Right lobe of liver (tissue), 6 donors: ENCODE data around the gene NCMAP. TPM values are rescaled to one million over a fixed set of nuclear protein-coding genes. Genes with fewer than 3 reads are reported as not detected.

Source experiments
- ATAC-seq, 4 donors: fragments of 200-7000 bp; cut with Tn5 transposase; one replicate each; pipeline ENCODE4 v1.9.1; 2020; ENCODE audit warnings: mild to moderate bottlenecking in 4 of 4, moderate library complexity in 4 of 4
- DNase-seq, 3 donors: peaks; one replicate each; pipeline ENCODE4 v3.0.0-alpha.2; 2020
- H3K27ac ChIP-seq, 3 donors: fragments of 200-600 bp; one replicate each; pipeline ENCODE4 v1.8.0; 2022
- H3K27me3 ChIP-seq, 2 donors: fragments of 200-600 bp; one replicate each; pipeline ENCODE4 v1.8.0; 2022
- H3K36me3 ChIP-seq, 4 donors: fragments of 200-600 bp; sonication (generic) in 1 of 4; one replicate each; pipeline versions ENCODE4 v1.5.1 to v1.8.0; 2017 to 2022; ENCODE audit warnings: control low read depth in 1 of 4
- H3K4me1 ChIP-seq, 4 donors: fragments of 200-600 bp; sonication (generic) in 1 of 4; one replicate each; pipeline versions ENCODE4 v1.5.1 to v1.8.0; 2017 to 2022; ENCODE audit warnings: control low read depth in 1 of 4
- H3K4me3 ChIP-seq, 3 donors: fragments of 200-600 bp; one replicate each; pipeline ENCODE4 v1.8.0; 2022
- H3K9me3 ChIP-seq, 4 donors: fragments of 200-600 bp; sonication (generic) in 1 of 4; one replicate each; pipeline versions ENCODE4 v1.5.1 to v1.8.0; 2017 to 2022; ENCODE audit warnings: control low read depth in 1 of 4
- POLR2A ChIP-seq: fragments of 450-650 bp; IDR thresholded peaks from one replicate; pipeline ENCODE4 v1.6.1; 2017; ENCODE audit warnings: antibody characterized with exemption, mild to moderate bottlenecking
- WGBS: methylation state at CpG from one replicate; pipeline ENCODE4 v1.1.6; 2018; ENCODE audit warnings: low coverage, low lambda C conversion rate; ENCODE audit not compliant: insufficient coverage; ENCODE audit errors: missing lambda C conversion rate; 5-methylcytosine and 5-hydroxymethylcytosine counted together
- intact Hi-C, 2 donors: fragments of 100-400 bp; cut with DNase I; formaldehyde crosslinking; loops; one replicate each; pipeline versions ENCODE4 v1.11.2 to v1.14.1; 2022
- total RNA-seq, 6 experiments: library from RNA; depleted of rRNA in 2 of 6; stranded (reverse); fragments of >200 nt in 2 of 6; fragmentation: NEBNext Ultra II Directional in 3 of 6; extraction: Animal tissue kit (Norgen Biotek cat#: 25700) in 3 of 6; gene quantifications; one replicate each; pipeline versions ENCODE4 v1.1.0 to v1.2.4, GENCODE V29; 2016 to 2023
- TF ChIP-seq, protein P1 (sequence below), 4 donors: fragments of 200-600 bp in 3 of 4; fragments of 450-650 bp in 1 of 4; IDR thresholded peaks; one replicate each; pipeline versions ENCODE4 v1.5.1 to v1.8.0; 2016 to 2022; ENCODE audit warnings: antibody characterized with exemption in 4 of 4, mild to moderate bottlenecking in 2 of 4
- donor health status: DM: no; HTN: yes; CAD: no.
- donor health status: DM: no; HTN: no; CAD: no.
- donor health status: DM: no; HTN: no; CAD: no.
- donor health status: DM: no; HTN: yes; CAD: no.
- donor health status: DM: no; HTN: yes; CAD: no.

NCMAP gene
- total RNA-seq, 6 experiments from 2014 or later, result 0.81 to 2.6 (median 0.99) TPM

DNA sequence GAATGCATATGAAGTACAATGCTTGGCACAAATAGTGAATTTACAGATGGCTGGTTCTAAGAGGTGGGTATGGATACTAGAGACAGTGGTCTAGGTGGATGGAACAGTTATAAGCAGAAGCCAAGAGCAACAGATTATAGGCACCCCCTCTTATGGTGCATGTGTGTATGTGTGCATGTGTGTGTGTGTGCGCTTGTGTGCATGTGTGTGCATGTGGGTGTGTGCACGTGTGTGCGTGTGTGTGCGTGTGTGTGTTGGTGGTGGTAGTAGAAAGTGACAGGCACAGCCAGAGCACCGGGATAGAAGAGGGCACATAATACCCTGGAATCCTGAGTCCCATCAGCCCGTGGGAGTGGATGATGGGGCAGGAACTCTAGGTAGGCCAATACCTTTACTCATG, 1.3 kb downstream of the NCMAP start:
- Histone ChIP-seq H3K36me3 (no peaks in the 10 kb centered on the region), H3K9me3 (no peaks in the 10 kb centered on the region), H3K27me3 (no peaks in the 10 kb centered on the region), H3K4me3 (no peak overlapping the region), H3K27ac (no peak overlapping the region), H3K4me1 (peaks cover 0 to 8% (median 3%) of the 10 kb centered on the region in 4 donors)
- no peak for TF ChIP-seq POLR2A
- TF ChIP-seq, protein P1, sequence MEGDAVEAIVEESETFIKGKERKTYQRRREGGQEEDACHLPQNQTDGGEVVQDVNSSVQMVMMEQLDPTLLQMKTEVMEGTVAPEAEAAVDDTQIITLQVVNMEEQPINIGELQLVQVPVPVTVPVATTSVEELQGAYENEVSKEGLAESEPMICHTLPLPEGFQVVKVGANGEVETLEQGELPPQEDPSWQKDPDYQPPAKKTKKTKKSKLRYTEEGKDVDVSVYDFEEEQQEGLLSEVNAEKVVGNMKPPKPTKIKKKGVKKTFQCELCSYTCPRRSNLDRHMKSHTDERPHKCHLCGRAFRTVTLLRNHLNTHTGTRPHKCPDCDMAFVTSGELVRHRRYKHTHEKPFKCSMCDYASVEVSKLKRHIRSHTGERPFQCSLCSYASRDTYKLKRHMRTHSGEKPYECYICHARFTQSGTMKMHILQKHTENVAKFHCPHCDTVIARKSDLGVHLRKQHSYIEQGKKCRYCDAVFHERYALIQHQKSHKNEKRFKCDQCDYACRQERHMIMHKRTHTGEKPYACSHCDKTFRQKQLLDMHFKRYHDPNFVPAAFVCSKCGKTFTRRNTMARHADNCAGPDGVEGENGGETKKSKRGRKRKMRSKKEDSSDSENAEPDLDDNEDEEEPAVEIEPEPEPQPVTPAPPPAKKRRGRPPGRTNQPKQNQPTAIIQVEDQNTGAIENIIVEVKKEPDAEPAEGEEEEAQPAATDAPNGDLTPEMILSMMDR (IDR thresholded peaks at IDR 0.05), result no peak
- DNase-seq (no peak), ATAC-seq (no peak)
- intact Hi-C loops, result loop anchor here in 1 of 2 donors (10.0 kb wide), 1 partner anchor 78 kb away; no protein-coding TSS in a partner anchor
- WGBS, result 92% methylated on average over 4 of the region's 6 CpGs

- no peaks in the 10 kb centered on the region for H3K9me3 ChIP-seq
- H3K4me3 ChIP-seq, result no peak overlapping the region
- H3K36me3 ChIP-seq, result no peaks in the 10 kb centered on the region
- 60% methylated on average over 1 of the region's 9 CpGs for WGBS
- H3K27me3 ChIP-seq, result no peaks in the 10 kb centered on the region
- ATAC-seq (no peak), DNase-seq (no peak)
- TF ChIP-seq, protein P1 (IDR thresholded peaks at IDR 0.05), result no peak
- TF ChIP-seq POLR2A, result no peak
- no peak overlapping the region for H3K27ac ChIP-seq
- peaks cover 0 to 4% (median under 1%) of the 10 kb centered on the region in 4 donors for H3K4me1 ChIP-seq
- intact Hi-C loops, result loop anchor here in 1 of 2 donors (10.0 kb wide), 1 partner anchor 77 kb away; no protein-coding TSS in a partner anchor
Observed at GRCh38 chr1:24557711-24558131, 1.8 kb downstream of the NCMAP start.

DNA sequence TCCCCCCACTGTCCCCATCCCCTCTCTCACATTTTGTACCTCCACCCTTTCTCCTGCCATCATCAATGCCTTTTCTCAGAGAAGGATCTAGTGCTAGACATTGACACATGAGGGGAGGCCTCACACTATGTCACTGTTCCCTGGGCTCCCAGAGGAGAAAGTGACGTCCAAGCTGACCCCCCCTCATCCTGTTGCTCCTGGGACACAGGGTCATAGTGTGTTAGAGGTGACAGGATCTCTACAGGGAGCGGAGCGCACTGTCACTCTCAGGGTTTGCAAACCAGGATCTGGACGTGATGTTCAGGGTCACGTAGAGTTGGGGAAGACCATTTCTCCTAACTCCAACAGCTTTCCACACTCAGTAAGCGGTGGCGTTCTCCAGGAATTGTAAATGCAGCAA, 2.6 kb downstream of the NCMAP start:
- Histone ChIP-seq H3K4me1 (peaks cover 0 to 4% (median 0%) of the 10 kb centered on the region in 4 donors), H3K27ac (no peak overlapping the region), H3K9me3 (no peaks in the 10 kb centered on the region), H3K27me3 (no peaks in the 10 kb centered on the region), H3K4me3 (no peak overlapping the region), H3K36me3 (no peaks in the 10 kb centered on the region)
- intact Hi-C loops, result loop anchor here in 1 of 2 donors (10.0 kb wide), 1 partner anchor 76 kb away; no protein-coding TSS in a partner anchor
- 74% methylated on average over 7 of the region's 7 CpGs for WGBS
- ATAC-seq (no peak), DNase-seq (no peak)
- no peak for TF ChIP-seq POLR2A
- TF ChIP-seq, protein P1 (IDR thresholded peaks at IDR 0.05), result no peak

DNA sequence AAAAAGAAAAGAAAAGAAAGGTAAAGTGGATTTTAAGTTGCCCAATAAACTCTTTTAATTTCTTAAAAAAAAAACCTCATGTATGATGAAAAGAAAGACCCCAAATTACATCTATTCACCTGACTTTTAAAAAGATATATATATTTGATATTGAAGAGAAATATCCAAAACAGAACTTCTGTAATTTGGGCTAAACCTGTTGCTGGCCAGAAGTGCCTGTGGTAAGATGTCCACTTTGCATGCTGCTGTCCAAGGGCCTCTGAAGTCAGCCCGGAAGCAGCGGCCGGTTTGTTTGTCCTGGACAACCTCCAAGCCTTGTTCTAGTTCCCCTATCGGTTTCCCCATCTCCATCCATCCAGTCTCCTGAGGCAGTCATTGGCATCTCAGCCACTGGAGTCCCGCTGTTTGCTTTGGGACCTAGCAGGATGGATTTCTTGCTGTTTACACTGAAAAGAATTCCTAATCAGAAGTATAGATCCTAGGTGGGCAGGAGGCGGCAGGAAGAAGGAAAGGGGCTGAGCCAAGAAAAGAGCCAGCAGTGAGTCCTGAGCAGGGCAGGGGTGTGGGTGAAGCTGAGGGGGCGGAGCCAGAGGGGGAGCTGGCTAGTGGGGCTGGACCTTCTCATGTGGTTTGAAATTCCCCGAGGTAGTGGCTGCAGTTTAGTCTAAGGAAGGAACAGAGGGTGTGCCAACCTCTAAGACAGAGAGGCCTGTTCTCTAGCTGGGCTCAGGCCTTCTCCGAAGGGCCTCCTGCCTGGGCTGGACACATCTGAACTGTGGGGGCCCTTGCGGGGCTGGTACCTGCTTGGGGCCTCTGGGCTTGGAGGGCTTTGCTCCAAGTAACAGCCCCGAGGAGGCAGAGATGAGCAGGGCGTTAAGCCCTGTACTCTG, 3.3 kb downstream of the NCMAP start:
- no peaks in the 10 kb centered on the region for H3K27me3 ChIP-seq
- TF ChIP-seq, protein P1 (IDR thresholded peaks at IDR 0.05), result no peak
- TF ChIP-seq POLR2A, result no peak
- peak; percentile 34 to 79 (median 63) for ATAC-seq
- H3K9me3 ChIP-seq, result no peaks in the 10 kb centered on the region
- H3K27ac ChIP-seq, result no peak overlapping the region
- intact Hi-C loops, result loop anchor here in 1 of 2 donors (10.0 kb wide), 1 partner anchor 76 kb away; no protein-coding TSS in a partner anchor
- H3K4me3 ChIP-seq, result no peak overlapping the region
- DNase-seq, result peak in 2 of 3 donors; percentile 64 to 73
- H3K4me1 ChIP-seq, result peaks cover 0 to 4% (median 0%) of the 10 kb centered on the region in 4 donors
- no peaks in the 10 kb centered on the region for H3K36me3 ChIP-seq
- WGBS, result 19% methylated on average over 7 of the region's 12 CpGs
